GM19328 (cell line): ENCODE measurements around the gene NUDT8.

Experiments
- ATAC-seq: cut with Tn5 transposase; IDR thresholded peaks from one replicate; pipeline ENCODE4 v1.9.1; 2021; ENCODE audit warnings: mild to moderate bottlenecking, moderate library complexity; ENCODE audit not compliant: unreplicated experiment

The NUDT8 gene

GRCh38 chr11:67629386-67630227 is at the start of gene NUDT8:
Gene NUDT8, minus strand, starts transcription at chr11:67629937. Its CDS starts 26 bp downstream, at chr11:67629911.
- peak; percentile 48 for ATAC-seq

- ATAC-seq, result no peak
These were observed 45.5 kb upstream of the NUDT8 start for GRCh38 chr11:67675058-67675747.

GRCh38 chr11:67674442-67674871 is 44.7 kb upstream of the NUDT8 start, which contains the start of gene ALDH3B2:
Gene ALDH3B2, minus strand, starts transcription at chr11:67674623. Its CDS starts 7,688 bp downstream, at chr11:67666935.
- ATAC-seq, result no peak

- no peak for ATAC-seq
These were observed 44.2 kb upstream of the NUDT8 start for GRCh38 chr11:67673902-67674301.

- ATAC-seq, result no peak
These were observed 43.6 kb upstream of the NUDT8 start for GRCh38 chr11:67673358-67673757.

- ATAC-seq, result no peak
These were observed 41.4 kb upstream of the NUDT8 start for GRCh38 chr11:67671211-67671520.

- no peak for ATAC-seq
These were observed 40.8 kb upstream of the NUDT8 start for GRCh38 chr11:67670316-67671210.

GRCh38 chr11:67668192-67668551 is 38.4 kb upstream of the NUDT8 start:
- no peak for ATAC-seq

- ATAC-seq, result no peak
These were observed 37.9 kb upstream of the NUDT8 start for GRCh38 chr11:67667490-67668191.

- no peak for ATAC-seq
These were observed 37.1 kb upstream of the NUDT8 start for GRCh38 chr11:67666676-67667489.

GRCh38 chr11:67666303-67666645 is 36.5 kb upstream of the NUDT8 start:
- ATAC-seq, result no peak

GRCh38 chr11:67665541-67666302 is 36.0 kb upstream of the NUDT8 start:
- no peak for ATAC-seq

- ATAC-seq, result no peak
These were observed 35.2 kb upstream of the NUDT8 start for GRCh38 chr11:67664696-67665540.

GRCh38 chr11:67664213-67664585 is 34.5 kb upstream of the NUDT8 start:
- no peak for ATAC-seq

GRCh38 chr11:67663532-67664212 is 33.9 kb upstream of the NUDT8 start:
- no peak for ATAC-seq

- no peak for ATAC-seq
These were observed 33.2 kb upstream of the NUDT8 start for GRCh38 chr11:67662835-67663531.

- ATAC-seq, result no peak
These were observed 32.6 kb upstream of the NUDT8 start for GRCh38 chr11:67662142-67662834.
